Psoas muscle (tissue), 8 donors: ENCODE data around the gene HIPK3. TPM values are rescaled to one million over a fixed set of nuclear protein-coding genes. Genes with fewer than 3 reads are reported as not detected.

Source experiments
- ATAC-seq, 4 donors: fragments of 200-7000 bp; cut with Tn5 transposase; one replicate each; pipeline ENCODE4 v1.9.1; 2020; ENCODE audit warnings: moderate library complexity in 3 of 4, mild to moderate bottlenecking in 2 of 4
- DNase-seq, 2 donors: peaks; one replicate each; pipeline ENCODE4 v3.0.0-alpha.2; 2020
- H3K27ac ChIP-seq: fragments of 200-600 bp; one replicate; pipeline ENCODE4 v1.8.0; 2022
- H3K27me3 ChIP-seq, 3 donors: fragments of 200-600 bp in 1 of 3; one replicate each; pipeline versions ENCODE4 v1.6.1 to v1.8.0; 2013 to 2022; ENCODE audit warnings: low read length in 2 of 3, mild to moderate bottlenecking in 2 of 3, moderate library complexity in 1 of 3; ENCODE audit not compliant: insufficient read depth in 3 of 3
- H3K36me3 ChIP-seq, 2 donors: fragments of 200-600 bp in 1 of 2; one replicate each; pipeline versions ENCODE4 v1.6.1 to v1.8.0; 2013 to 2022; ENCODE audit warnings: low read depth in 1 of 2, mild to moderate bottlenecking in 1 of 2, moderate library complexity in 1 of 2; ENCODE audit not compliant: insufficient read depth in 1 of 2
- H3K4me1 ChIP-seq: fragments of 200-600 bp; one replicate; pipeline ENCODE4 v1.8.0; 2022
- H3K4me3 ChIP-seq: fragments of 200-600 bp; one replicate; pipeline ENCODE4 v1.8.0; 2022; ENCODE audit warnings: mild to moderate bottlenecking
- H3K9me3 ChIP-seq: fragments of 200-600 bp; one replicate; pipeline ENCODE4 v1.8.0; 2022
- CTCF ChIP-seq: fragments of 200-600 bp; IDR thresholded peaks from one replicate; pipeline ENCODE4 v1.8.0; 2022; ENCODE audit warnings: antibody characterized with exemption
- WGBS, 3 donors: extraction: QIAGEN DNeasy Blood & Tissue Kit; methylation state at CpG; one replicate each; pipeline versions ENCODE4 v1.1.6 to v1.1.7; 2013; 5-methylcytosine and 5-hydroxymethylcytosine counted together
- intact Hi-C, 2 donors: fragments of 100-400 bp; cut with DNase I; formaldehyde crosslinking; loops; one replicate each; pipeline versions ENCODE4 v1.11.0 to v1.14.2; 2022
- polyA plus RNA-seq, 3 donors: library from polyadenylated mRNA; stranded (reverse); fragments of 200-250 nt; gene quantifications; one replicate each; pipeline ENCODE4 v1.2.3, GENCODE V29; 2013
- total RNA-seq, 4 donors: library from RNA; stranded (reverse); fragmentation: NEBNext Ultra II Directional in 2 of 4; extraction: Animal tissue kit (Norgen Biotek cat#: 25700) in 2 of 4; gene quantifications; one replicate each; pipeline versions ENCODE4 v1.2.1 to v1.2.4, GENCODE V29; 2021 to 2023
- donor health status: healthy with polysubstance abuse.
- donor health status: DM: no; HTN: no; CAD: no; lungs with moderate emphysema.
- donor health status: Bipolar disorder and iron deficiency.
- donor health status: healthy.
- donor health status: DM: yes; HTN: yes; CAD: no.
- donor health status: DM: no; HTN: no; CAD: no.
- donor health status: DM: no; HTN: no; CAD: no.
- donor health status: DM: yes; HTN: yes; CAD: no.

Gene HIPK3
- total and polyA plus RNA-seq, 7 donors, result 7.8 to 155 (median 119) TPM

- H3K27me3 ChIP-seq, result peaks cover 0 to 3% (median 2%) of the 10 kb centered on the region in 3 donors
- no peak overlapping the region for H3K27ac ChIP-seq
- 42 to 56% (median 55%) methylated on average over 13 of the region's 13 CpGs for WGBS, 3 donors
- no peak overlapping the region for H3K4me3 ChIP-seq
- no peak for TF ChIP-seq CTCF
- DNase-seq (no peak), ATAC-seq (no peak)
- H3K9me3 ChIP-seq, result no peaks in the 10 kb centered on the region
- H3K36me3 ChIP-seq, result no peaks in the 10 kb centered on the region
- no peaks in the 10 kb centered on the region for H3K4me1 ChIP-seq
- intact Hi-C loops, result no loop called here
Measured at GRCh38 chr11:33405834-33406602, 148.8 kb downstream of the HIPK3 start.

Other genes with a start within 250 kb of the HIPK3 start
- gene DEPDC7, start 241.5 kb upstream of the HIPK3 start, total RNA-seq, result 1 to 10 TPM; 1.5 to 4.5 (median 2.6) TPM
- 1 to 10 TPM; 2.2 to 6.3 (median 4.8) TPM for gene DEPDC7, start 241.5 kb upstream of the HIPK3 start, polyA plus RNA-seq
- 1 to 10 TPM; 4.6 to 7.9 (median 6.3) TPM for gene TCP11L1, start 217.8 kb upstream of the HIPK3 start, total RNA-seq
- 1 to 10 TPM; 2.0 to 4.5 (median 2.2) TPM for gene TCP11L1, start 217.8 kb upstream of the HIPK3 start, polyA plus RNA-seq
- 10 to 100 TPM; 10.7 to 18.0 (median 13.4) TPM for gene CSTF3, start 95.9 kb upstream of the HIPK3 start, total RNA-seq
- 10 to 100 TPM; 10.7 to 32.3 (median 21.1) TPM for gene CSTF3, start 95.9 kb upstream of the HIPK3 start, polyA plus RNA-seq
- under 1 TPM; 0.04 to 0.37 (median 0.20) TPM for gene KIAA1549L, start 118.7 kb downstream of the HIPK3 start, total RNA-seq
- under 1 TPM in 2 of 3 donors, not detected in 1; 0.01 to 0.03 TPM for gene KIAA1549L, start 118.7 kb downstream of the HIPK3 start, polyA plus RNA-seq